GM12864 (cell line): ENCODE results near the gene DOHH.
"Not testable (repeated sequence)": the region's sequence is repeated elsewhere in the genome, so short reads cannot be mapped to it uniquely, and the experiment has no call there.

Experiments
- DNase-seq: peaks from one replicate; pipeline ENCODE4 v3.0.0-alpha.2; 2011; ENCODE audit warnings: low read depth
- H3K4me3 ChIP-seq: 2 replicates; pipeline ENCODE4 v1.5.1; 2011; ENCODE audit warnings: mild to moderate bottlenecking, low read depth, low read length, control low read depth
- CTCF ChIP-seq: IDR thresholded peaks from 2 replicates; pipeline ENCODE4 v1.5.1; 2011; ENCODE audit warnings: low read depth, mild to moderate bottlenecking, moderate library complexity, low read length, control low read depth, inconsistent platforms; ENCODE audit errors: missing control alignments

Gene DOHH

GRCh38 chr19:3534375-3535234, 34.1 kb upstream of the DOHH start:
- DNase-seq = no peak
- no peak overlapping the region for H3K4me3 ChIP-seq
- no peak for TF ChIP-seq CTCF

- DNase-seq = no peak
- no peak for TF ChIP-seq CTCF
- no peak overlapping the region for H3K4me3 ChIP-seq
Observed at GRCh38 chr19:3533563-3534216, 33.2 kb upstream of the DOHH start.

GRCh38 chr19:3533033-3533432, 32.6 kb upstream of the DOHH start:
- DNase-seq = no peak
- no peak for TF ChIP-seq CTCF
- H3K4me3 ChIP-seq = no peak overlapping the region

GRCh38 chr19:3532154-3532786, 31.8 kb upstream of the DOHH start:
- TF ChIP-seq CTCF = no peak
- H3K4me3 ChIP-seq = no peak overlapping the region
- DNase-seq = no peak

- no peak for TF ChIP-seq CTCF
- no peak for DNase-seq
- no peak overlapping the region for H3K4me3 ChIP-seq
Observed at GRCh38 chr19:3531716-3532115, 31.2 kb upstream of the DOHH start.

- no peak for TF ChIP-seq CTCF
- H3K4me3 ChIP-seq = no peak overlapping the region
- no peak for DNase-seq
Observed at GRCh38 chr19:3530389-3530788, 29.9 kb upstream of the DOHH start.

GRCh38 chr19:3529299-3529698, 28.8 kb upstream of the DOHH start:
- not testable (repeated sequence) for DNase-seq, H3K4me3 ChIP-seq
